Fibroblast of mammary gland (primary cell): ENCODE results near the gene ARID1B.
"Not testable (repeated sequence)": the region's sequence is repeated elsewhere in the genome, so short reads cannot be mapped to it uniquely, and the experiment has no call there.

Experiments used
- DNase-seq: peaks from one replicate; pipeline ENCODE4 v3.0.0-alpha.2; 2010; ENCODE audit warnings: low read depth
- H3K4me3 ChIP-seq: 2 replicates; pipeline ENCODE4 v1.5.1; 2011; ENCODE audit warnings: low read depth, mild to moderate bottlenecking, low read length, moderate library complexity; ENCODE audit not compliant: control insufficient read depth
- TF ChIP-seq, protein P1 (sequence below): conservative IDR thresholded peaks from 2 replicates; pipeline ENCODE4 v1.5.1; 2011; ENCODE audit warnings: low read depth, low read length, inconsistent platforms; ENCODE audit not compliant: control insufficient read depth, insufficient read depth

ARID1B gene

DNA sequence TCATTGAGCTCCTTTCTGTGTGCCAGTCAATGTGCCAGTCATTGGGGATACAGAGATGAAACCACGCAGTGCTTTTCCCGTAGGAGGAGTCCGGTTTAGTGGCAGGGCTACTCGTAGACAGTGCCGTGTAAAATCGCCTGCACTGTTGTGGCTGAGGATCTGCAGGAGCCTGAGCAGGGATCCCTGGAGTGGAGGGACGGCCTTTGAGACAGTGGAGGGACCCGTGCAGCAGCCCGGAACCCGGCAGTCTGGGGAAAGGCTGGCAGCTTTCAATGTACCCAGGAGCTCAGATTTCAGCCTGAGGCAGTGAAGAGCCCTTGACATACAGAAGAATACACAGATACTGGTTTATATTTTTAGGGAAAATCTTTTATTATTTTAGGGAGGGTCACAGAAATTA lies 203.3 kb downstream of the ARID1B start:
- DNase-seq = no peak
- no peak overlapping the region for H3K4me3 ChIP-seq
- TF ChIP-seq, protein P1, sequence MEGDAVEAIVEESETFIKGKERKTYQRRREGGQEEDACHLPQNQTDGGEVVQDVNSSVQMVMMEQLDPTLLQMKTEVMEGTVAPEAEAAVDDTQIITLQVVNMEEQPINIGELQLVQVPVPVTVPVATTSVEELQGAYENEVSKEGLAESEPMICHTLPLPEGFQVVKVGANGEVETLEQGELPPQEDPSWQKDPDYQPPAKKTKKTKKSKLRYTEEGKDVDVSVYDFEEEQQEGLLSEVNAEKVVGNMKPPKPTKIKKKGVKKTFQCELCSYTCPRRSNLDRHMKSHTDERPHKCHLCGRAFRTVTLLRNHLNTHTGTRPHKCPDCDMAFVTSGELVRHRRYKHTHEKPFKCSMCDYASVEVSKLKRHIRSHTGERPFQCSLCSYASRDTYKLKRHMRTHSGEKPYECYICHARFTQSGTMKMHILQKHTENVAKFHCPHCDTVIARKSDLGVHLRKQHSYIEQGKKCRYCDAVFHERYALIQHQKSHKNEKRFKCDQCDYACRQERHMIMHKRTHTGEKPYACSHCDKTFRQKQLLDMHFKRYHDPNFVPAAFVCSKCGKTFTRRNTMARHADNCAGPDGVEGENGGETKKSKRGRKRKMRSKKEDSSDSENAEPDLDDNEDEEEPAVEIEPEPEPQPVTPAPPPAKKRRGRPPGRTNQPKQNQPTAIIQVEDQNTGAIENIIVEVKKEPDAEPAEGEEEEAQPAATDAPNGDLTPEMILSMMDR = no peak

DNA sequence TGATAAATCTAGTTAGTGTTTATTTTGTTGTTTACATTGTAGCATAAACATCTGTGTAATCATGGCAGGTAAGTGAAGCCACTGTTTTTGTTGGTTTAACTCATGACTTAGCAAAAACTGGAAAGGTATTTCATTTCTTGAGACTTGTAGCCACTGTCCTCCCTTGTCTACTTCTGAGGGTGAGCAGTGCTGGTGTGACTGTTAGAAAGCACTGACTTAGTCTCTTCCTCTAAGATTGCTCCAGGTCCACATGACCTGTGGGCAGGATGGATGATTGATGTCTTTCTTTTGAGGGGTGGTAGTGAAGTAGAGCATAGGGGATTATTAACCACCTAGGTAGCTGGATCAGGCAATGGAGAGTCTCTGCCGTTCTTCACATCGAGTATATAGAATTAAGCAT lies 203.8 kb downstream of the ARID1B start:
- no peak for DNase-seq
- no peak overlapping the region for H3K4me3 ChIP-seq
- TF ChIP-seq, protein P1 = no peak

DNA sequence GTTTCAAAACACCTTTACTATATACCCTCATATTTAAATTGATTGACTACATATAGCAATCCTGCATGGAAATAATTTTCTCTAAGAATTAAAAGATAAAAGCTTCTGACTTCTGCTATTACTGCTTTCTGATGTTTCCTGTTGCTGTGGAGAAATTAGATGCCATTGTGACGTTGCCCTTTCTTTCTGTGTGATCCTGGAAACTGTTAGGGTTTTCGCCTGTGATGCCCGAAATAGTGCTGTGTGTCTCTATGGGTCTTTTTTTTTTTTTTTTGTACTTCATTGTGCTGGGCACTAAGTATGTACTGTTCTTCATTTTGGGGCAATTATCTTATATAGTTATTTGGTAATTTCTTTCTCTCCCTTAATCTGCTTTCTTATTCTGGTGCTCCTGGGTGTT lies 205.0 kb downstream of the ARID1B start:
- no peak for DNase-seq
- TF ChIP-seq, protein P1 = no peak
- H3K4me3 ChIP-seq = no peak overlapping the region

DNA sequence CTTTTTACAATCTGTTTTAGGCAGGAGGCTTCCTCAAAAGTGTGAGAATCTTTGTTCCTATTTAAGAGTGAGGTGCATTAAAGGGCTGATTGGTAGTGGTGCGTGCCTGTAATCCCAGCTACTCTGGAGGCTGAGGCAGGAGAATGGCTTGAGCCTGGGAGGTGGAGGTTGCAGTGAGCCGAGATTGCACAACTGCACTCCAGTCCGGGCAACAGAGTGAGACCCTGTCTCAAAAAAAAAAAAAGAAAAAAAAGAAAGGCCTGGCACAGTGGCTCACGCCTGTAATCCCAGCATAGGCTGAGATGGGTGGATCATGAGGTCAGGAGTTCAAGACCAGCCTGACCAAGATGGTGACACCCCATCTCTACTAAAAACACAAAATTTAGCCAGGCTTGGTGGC lies 205.7 kb downstream of the ARID1B start:
- H3K4me3 ChIP-seq, DNase-seq: not testable (repeated sequence)

DNA sequence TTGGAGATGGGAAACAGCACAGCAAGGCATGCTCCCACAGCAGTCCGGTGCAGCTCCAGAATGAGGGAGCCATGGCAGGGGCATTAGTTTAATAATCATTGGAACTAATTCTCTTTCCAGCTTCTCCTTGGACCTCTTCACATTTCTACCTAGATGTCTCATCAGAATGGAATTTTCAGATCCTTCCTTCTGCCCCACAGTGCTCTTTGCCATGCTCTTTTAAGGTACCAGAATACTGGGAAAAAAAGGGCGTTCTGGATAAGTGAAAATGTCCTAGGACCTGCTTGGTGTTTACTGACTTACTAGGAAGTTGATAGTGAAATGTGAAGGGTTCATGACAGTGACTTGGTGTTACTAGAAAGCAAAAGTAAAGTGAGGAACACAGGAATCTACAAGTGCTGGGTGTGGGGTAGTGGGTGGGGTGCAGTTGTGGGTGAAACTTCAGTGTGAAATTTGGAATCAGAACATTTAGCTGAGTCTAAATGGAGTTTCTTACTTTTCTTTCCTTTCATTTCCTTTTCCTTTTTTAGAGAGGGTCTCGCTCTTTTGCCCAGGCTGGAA lies 207.1 kb downstream of the ARID1B start:
- H3K4me3 ChIP-seq = no peak overlapping the region
- DNase-seq = no peak

DNA sequence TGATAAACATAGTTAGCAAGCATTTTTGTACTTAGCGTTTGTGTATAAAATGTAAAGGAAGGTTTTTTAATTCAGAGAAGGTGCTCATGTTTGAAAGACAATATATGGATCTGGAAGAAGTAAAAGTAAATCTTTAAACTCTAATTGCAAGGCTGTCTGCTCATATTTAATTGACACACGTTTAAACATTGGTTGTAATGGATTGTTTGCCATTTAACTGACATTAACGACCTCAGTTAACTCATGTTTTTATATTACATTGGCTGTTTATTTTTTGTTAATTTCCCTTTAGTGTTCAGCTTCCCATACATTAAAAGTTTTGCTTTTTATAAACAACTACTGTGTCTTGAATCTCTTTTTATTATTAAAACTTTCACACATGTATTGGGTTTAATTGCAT lies 208.1 kb downstream of the ARID1B start:
- TF ChIP-seq, protein P1 = no peak
- DNase-seq = no peak
- H3K4me3 ChIP-seq = no peak overlapping the region

More for the DNA sequence above, 207.1 kb downstream of the ARID1B start:
- TF ChIP-seq, protein P1 = no peak

DNA sequence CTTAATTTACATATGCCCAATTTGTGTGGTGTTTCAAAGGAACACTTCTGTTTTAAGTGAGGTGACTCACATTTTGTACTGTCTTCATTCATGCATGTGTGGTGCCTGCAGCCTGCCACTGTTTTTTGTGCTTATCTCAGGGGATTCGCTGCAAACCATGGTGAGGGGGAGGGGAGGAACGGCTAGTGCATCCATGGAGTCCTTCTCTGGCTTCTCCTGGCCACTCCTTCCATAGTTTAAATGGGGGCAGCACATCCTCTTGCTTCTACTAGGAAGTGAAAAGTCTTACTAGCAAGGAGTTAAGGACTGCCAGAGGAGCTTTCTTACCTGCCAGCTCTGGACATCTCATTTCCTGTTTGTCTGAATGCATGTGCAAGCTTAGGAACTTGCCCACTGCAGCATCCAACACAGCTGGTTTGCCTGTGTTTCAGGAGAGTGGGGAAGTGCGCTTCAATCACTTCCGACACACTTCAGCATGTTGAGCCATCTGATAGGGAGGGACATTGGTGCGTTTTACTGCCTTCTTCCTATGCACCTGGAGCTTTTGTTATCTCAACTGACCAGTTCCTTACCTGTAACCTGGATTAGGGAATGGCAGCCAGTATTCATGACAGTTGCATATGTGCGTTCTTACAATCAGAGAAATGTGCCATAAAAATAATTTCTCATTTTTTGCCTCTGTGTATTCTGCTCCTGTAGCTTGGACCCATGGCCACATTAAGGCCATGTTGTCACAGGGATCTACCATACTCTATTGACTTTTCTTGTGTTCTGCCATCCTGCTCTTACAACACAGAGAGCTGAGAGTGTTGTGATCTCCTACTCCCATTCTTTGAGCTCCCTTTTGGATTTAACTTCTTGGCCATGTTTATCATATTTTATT lies 211.3 kb downstream of the ARID1B start:
- H3K4me3 ChIP-seq = no peak overlapping the region
- TF ChIP-seq, protein P1 = no peak
- peak; percentile 25 for DNase-seq
